ENCODE results near the gene TCF4. TPM values are rescaled to one million over a fixed set of nuclear protein-coding genes. Genes with fewer than 3 reads are reported as not detected.

TCF4 gene
- polyA plus RNA-seq, 1 of the 3 experiments (the other 2 are of a cell fraction): 39.1 TPM

- Histone ChIP-seq H3K4me2 (peak overlapping the region; percentile 71), H2AFZ (ENCODE audit: low read depth) (no peak overlapping the region), H3K4me3 (ENCODE audit: low read depth in 2 of 2, low read length in 1 of 2) (peak overlapping the region; percentile 4 to 20; a peak in 1 of 4 replicates), H3K79me2 (ENCODE audit: insufficient read depth) (peaks cover 93% of the 10 kb centered on the region), H3K4me1 (ENCODE audit: control insufficient read depth in 1 of 2, insufficient read depth in 2 of 2, low read depth in 1 of 2, low read length in 1 of 2) (peaks cover 21 to 63% of the 10 kb centered on the region in 2 experiments), H3K9ac (peak overlapping the region; percentile 36; the same call in 1 of the 2 replicates), H3K27ac (ENCODE audit: low read depth in 2 of 2, low read length in 1 of 2) (peak overlapping the region; percentile 77 to 87), H3F3A (replicated peaks; ENCODE audit: insufficient read depth) (peaks cover 22% of the 10 kb centered on the region), H3K9me2 (no peaks in the 10 kb centered on the region), H3K27me3 (ENCODE audit: insufficient read depth) (no peaks in the 10 kb centered on the region), H4K20me1 (ENCODE audit: insufficient read depth) (no peaks in the 10 kb centered on the region), H3K9me3 (no peaks in the 10 kb centered on the region), H3K36me3 (replicated peaks in 1 of 2; ENCODE audit: control insufficient read depth in 1 of 2, insufficient read depth in 2 of 2, low read length in 1 of 2) (peaks cover 9 to 15% of the 10 kb centered on the region in 2 experiments)
- ChIA-PET POLR2A (interaction anchor here (0.6 to 1.8 kb wide), 5 partner anchors 14 to 30 kb away, joined by 3 to 8 read pairs (median 3); no protein-coding TSS in a partner anchor), CTCF (interaction anchor here (0.7 to 3.7 kb wide), 10 partner anchors 9 to 495 kb away, joined by 3 to 23 read pairs (median 4); no protein-coding TSS in a partner anchor)
- no peak for TF ChIP-seq ZBTB33 (IDR thresholded peaks at IDR 0.05; ENCODE audit: borderline replicate concordance, low read depth)
- TF ChIP-seq MXI1 (IDR thresholded peaks at IDR 0.05; ENCODE audit: low read depth, low read length): peak; percentile 34; the same call in 1 of the 2 replicates
- WGBS (ENCODE audit: low lambda C conversion rate): 19% methylated on average over 11 of the region's 11 CpGs
- peak; percentile 29 for DNase-seq
Measured at GRCh38 chr18:55287149-55287806, 300.7 kb downstream of the TCF4 start.

GRCh38 chr18:55286257-55286825 is 301.7 kb downstream of the TCF4 start:
- no peak overlapping the region for H3K9ac ChIP-seq
- 97% methylated on average over 6 of the region's 6 CpGs for WGBS (ENCODE audit: low lambda C conversion rate)
- H3K4me1 ChIP-seq (ENCODE audit: control insufficient read depth in 1 of 2, insufficient read depth in 2 of 2, low read depth in 1 of 2, low read length in 1 of 2): peaks cover 17 to 54% of the 10 kb centered on the region in 2 experiments
- peaks cover 17% of the 10 kb centered on the region for H3F3A ChIP-seq (replicated peaks; ENCODE audit: insufficient read depth)
- peaks cover 9 to 15% of the 10 kb centered on the region in 2 experiments for H3K36me3 ChIP-seq (replicated peaks in 1 of 2; ENCODE audit: control insufficient read depth in 1 of 2, insufficient read depth in 2 of 2, low read length in 1 of 2)
- H3K4me2 ChIP-seq: no peak overlapping the region; the same call in 1 of the 2 replicates
- no peak overlapping the region for H2AFZ ChIP-seq (ENCODE audit: low read depth)
- H3K9me3 ChIP-seq: no peaks in the 10 kb centered on the region
- no peak for DNase-seq
- H4K20me1 ChIP-seq (ENCODE audit: insufficient read depth): no peaks in the 10 kb centered on the region
- H3K9me2 ChIP-seq: no peaks in the 10 kb centered on the region
- H3K27me3 ChIP-seq (ENCODE audit: insufficient read depth): no peaks in the 10 kb centered on the region
- ChIA-PET POLR2A (interaction anchor here (1.6 kb wide), 1 partner anchor 31 kb away, joined by 5 read pairs; no protein-coding TSS in a partner anchor), CTCF (interaction anchor here (1.1 to 3.7 kb wide), 4 partner anchors 9 to 52 kb away, joined by 6 to 23 read pairs (median 6); no protein-coding TSS in a partner anchor)
- peaks cover 92% of the 10 kb centered on the region for H3K79me2 ChIP-seq (ENCODE audit: insufficient read depth)
- no peak overlapping the region for H3K4me3 ChIP-seq (ENCODE audit: low read depth in 2 of 2, low read length in 1 of 2)
- TF ChIP-seq USF2 (IDR thresholded peaks at IDR 0.05; ENCODE audit: borderline replicate concordance, low read depth, low read length) (no peak), FOXJ3 (CRISPR knock-in tag; IDR thresholded peaks at IDR 0.05) (no peak), RAD21 (IDR thresholded peaks at IDR 0.05; ENCODE audit: low read length) (no peak), REST (IDR thresholded peaks at IDR 0.05; ENCODE audit: low read depth, low read length) (no peak), SMC3 (IDR thresholded peaks at IDR 0.05; ENCODE audit: low read depth, low read length) (no peak), USF1 (IDR thresholded peaks at IDR 0.05; ENCODE audit: borderline replicate concordance, low read depth) (no peak), RCOR1 (IDR thresholded peaks at IDR 0.05; ENCODE audit: low read length) (no peak), NRF1 (IDR thresholded peaks at IDR 0.05; ENCODE audit: low read depth, low read length) (no peak), FOSL2 (IDR thresholded peaks at IDR 0.05; ENCODE audit: borderline replicate concordance, low read depth) (no peak), FOXM1 (IDR thresholded peaks at IDR 0.05; ENCODE audit: low read depth) (no peak), POLR2AphosphoS5 (IDR thresholded peaks at IDR 0.05; ENCODE audit: low read depth, low read length) (no peak)
- peak overlapping the region; percentile 77 to 87; a peak in 3 of 4 replicates for H3K27ac ChIP-seq (ENCODE audit: low read depth in 2 of 2, low read length in 1 of 2)
